GM18870 (cell line): Measurements from ENCODE around the gene FSCB.
"Not testable (repeated sequence)": the region's sequence is repeated elsewhere in the genome, so short reads cannot be mapped to it uniquely, and the experiment has no call there.

ENCODE experiments used
- ATAC-seq: cut with Tn5 transposase; IDR thresholded peaks from one replicate; pipeline ENCODE4 v1.9.1; 2021; ENCODE audit warnings: moderate library complexity; ENCODE audit not compliant: unreplicated experiment

The FSCB gene

GRCh38 chr14:44507183-44507582 is at the start of gene FSCB:
TSS of gene FSCB (minus strand) at chr14:44507283. CDS start at chr14:44506987, 296 bp downstream.
- no peak for ATAC-seq

DNA sequence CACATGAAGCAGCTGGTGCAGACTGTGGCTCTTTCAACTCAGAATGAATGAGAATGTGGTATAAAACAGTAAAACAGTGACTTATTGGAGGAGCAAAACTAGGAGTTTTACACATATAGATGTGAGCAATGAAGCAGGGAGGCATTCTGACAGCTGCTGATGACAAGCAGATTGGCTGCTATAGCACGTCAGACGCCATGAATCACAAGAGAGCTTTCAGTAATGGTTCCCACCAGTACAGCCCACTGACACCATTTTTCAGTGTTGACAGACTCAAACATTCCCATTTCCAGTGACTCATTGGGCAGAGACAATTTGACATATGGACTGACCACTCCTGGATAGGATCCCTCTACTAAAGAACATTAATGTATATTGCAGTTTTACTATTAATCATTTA is 24.6 kb upstream of the FSCB start:
- ATAC-seq = no peak

DNA sequence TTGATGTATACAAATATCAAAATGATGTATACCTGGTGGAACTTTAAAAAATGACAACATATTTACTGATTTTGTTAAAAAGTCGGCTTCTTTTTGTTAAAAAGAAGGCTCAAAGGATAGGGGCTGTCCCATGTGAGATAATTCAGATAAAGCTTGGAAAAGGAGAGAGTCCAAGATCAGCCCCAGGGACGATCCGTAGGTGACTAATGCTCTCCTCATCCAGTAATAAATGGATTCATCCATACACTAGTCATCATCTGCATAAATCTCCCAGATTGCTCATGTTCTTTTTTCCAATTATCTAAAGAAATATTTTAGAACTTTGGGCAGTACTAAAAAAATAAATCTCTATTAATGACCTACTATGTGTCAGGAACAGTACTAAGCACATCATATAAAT is 23.4 kb upstream of the FSCB start:
- ATAC-seq = no peak

- ATAC-seq = no peak
Measured at GRCh38 chr14:44529026-44529425, 21.9 kb upstream of the FSCB start.

- ATAC-seq = no peak
Measured at GRCh38 chr14:44528180-44528579, 21.1 kb upstream of the FSCB start.

DNA sequence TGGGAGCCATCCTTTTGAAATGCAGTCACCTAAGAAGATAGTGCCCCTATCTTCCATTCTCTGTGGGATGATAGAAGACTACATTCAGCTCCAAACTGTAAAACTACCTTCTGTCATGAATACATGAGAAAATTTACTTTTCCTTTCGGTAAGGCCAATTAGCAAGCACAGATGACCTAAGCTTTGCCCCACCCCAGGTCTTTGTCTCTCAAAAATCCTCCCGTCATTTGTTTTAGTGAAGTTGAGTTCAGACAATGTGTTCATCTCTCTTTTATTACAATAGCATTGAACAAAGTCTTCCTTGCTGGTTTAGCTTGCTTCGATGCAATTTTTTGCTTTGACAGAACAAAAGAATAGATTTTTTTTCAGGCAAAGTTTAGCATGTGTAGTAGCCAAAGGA is 18.2 kb upstream of the FSCB start:
- no peak for ATAC-seq

- not testable (repeated sequence) for ATAC-seq
Measured at GRCh38 chr14:44515668-44516067, 8.6 kb upstream of the FSCB start.

GRCh38 chr14:44508834-44509233 is 1.8 kb upstream of the FSCB start:
- ATAC-seq = no peak

GRCh38 chr14:44505588-44505987 is 1.5 kb downstream of the FSCB start:
- no peak for ATAC-seq

DNA sequence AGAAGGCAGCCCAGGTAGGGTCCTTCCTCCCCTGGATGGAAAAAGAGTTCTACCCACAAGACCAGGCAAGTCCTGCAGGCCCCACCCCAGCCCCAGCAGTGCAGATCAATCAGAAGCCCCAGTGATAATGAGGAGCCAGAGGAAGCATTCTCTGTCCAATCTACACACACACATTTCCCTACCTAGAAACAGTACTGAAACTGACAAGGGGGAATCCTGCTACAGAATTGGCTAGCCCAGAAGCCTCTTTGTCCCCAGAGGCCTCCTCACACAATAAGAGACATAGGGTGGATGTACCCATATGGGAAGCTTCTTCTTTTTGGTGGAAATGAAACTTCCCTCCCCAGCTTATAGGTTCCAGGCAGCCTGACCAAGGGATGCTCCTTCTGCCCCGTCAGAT is 9.9 kb downstream of the FSCB start:
- ATAC-seq = no peak

GRCh38 chr14:44494137-44494536 is 12.9 kb downstream of the FSCB start:
- ATAC-seq = no peak

DNA sequence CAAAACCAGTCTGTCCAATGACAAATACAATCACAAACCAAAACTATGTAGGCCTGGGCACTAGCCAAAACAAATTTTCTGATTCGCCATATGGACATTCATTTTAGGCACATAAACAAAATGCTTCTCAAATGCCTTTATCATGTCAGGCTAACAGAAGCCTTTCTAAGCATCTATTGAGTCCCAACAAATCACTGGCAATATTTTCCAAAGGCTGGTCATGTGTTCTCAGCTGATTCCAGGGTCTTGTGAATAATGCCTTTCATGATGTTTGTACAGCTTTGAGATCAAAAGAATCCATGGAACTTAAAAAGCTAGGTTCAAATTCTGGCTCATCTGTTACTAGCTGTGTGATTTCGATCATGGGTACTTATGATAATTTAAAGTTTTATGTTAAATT is 16.1 kb downstream of the FSCB start:
- ATAC-seq = no peak

DNA sequence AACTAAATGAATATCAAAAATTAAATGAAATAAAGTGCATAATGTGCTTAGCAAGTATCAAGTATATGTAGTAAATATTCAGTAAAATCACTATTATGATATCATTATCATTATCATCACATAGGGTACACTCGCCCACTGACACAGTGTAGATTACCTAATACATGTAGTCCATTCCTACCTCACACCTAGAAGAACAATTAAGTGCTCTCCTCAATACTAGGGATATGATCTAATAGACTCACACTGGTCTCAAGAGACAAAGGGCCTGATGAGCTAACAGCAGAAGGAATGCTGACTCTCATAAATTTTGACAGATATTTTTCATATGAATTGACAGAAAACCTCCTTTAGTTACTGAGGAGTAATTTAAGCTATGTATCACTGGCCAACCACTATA is 29.1 kb downstream of the FSCB start:
- no peak for ATAC-seq

DNA sequence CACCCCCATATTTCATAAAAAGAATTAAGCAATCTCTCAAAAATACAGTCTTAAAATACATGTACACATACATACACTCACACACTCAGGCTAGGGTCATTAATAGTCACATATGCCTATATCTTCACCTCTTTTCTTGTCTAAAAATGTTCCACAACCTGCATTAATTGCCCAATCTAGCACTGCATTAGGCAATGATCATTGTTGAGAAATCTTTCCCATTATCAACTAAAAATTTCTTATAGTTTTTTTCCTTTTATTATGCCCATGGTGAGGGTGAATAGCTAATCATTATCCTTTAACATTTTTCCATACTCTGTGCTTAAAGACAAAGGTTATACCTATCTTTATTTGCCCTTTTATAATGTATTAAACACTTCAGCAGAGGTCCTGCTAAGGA is 38.3 kb downstream of the FSCB start:
- no peak for ATAC-seq

GRCh38 chr14:44463356-44464004 is 43.6 kb downstream of the FSCB start:
- ATAC-seq = no peak

- no peak for ATAC-seq
Measured at GRCh38 chr14:44462381-44462780, 44.7 kb downstream of the FSCB start.

GRCh38 chr14:44461811-44462210 is 45.3 kb downstream of the FSCB start:
- ATAC-seq = no peak
